ENCODE data around the gene SYT13.

SYT13 gene

GRCh38 chr11:45267052-45267451 lies 19.1 kb downstream of the SYT13 start:
- H3K4me3 ChIP-seq (ENCODE audit: severe bottlenecking) = no peak overlapping the region
- peaks cover 12% of the 10 kb centered on the region for H3K4me1 ChIP-seq (ENCODE audit: insufficient read depth, poor library complexity, severe bottlenecking)
- no peaks in the 10 kb centered on the region for H3K27me3 ChIP-seq (ENCODE audit: insufficient read depth, poor library complexity, severe bottlenecking)
- DNase-seq (ENCODE audit: low spot score) = no peak
- no peak overlapping the region for H3K27ac ChIP-seq (ENCODE audit: poor library complexity, severe bottlenecking)
- TF ChIP-seq CTCF (IDR thresholded peaks at IDR 0.05; ENCODE audit: poor library complexity, severe bottlenecking) = peak; percentile 18
- H3K9me3 ChIP-seq (ENCODE audit: severe bottlenecking) = no peaks in the 10 kb centered on the region
- H3K36me3 ChIP-seq (ENCODE audit: low read depth) = no peaks in the 10 kb centered on the region
- no peak for ATAC-seq (ENCODE audit: low read depth)

DNA sequence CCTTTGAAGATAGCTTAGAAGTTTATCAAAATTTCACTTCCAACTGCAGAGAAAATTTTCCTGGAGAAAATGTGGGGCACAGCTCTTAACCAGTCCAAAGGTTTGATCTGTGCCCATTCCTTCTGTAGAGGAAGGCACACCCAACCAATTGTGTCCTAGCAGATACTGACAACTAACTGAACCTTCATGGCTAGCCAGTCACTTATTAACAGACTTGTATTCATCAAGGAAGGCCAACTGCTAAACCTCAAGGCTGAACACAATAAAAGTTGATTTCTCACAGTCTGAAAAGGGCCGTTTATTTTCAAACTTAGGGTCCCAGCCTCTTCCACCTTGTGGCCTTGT lies 19.5 kb downstream of the SYT13 start:
- ATAC-seq (ENCODE audit: low read depth) (no peak), DNase-seq (ENCODE audit: low spot score) (no peak)
- peaks cover 12% of the 10 kb centered on the region for H3K4me1 ChIP-seq (ENCODE audit: insufficient read depth, poor library complexity, severe bottlenecking)
- no peaks in the 10 kb centered on the region for H3K36me3 ChIP-seq (ENCODE audit: low read depth)
- H3K4me3 ChIP-seq (ENCODE audit: severe bottlenecking) = no peak overlapping the region
- no peaks in the 10 kb centered on the region for H3K27me3 ChIP-seq (ENCODE audit: insufficient read depth, poor library complexity, severe bottlenecking)
- H3K9me3 ChIP-seq (ENCODE audit: severe bottlenecking) = no peaks in the 10 kb centered on the region
- no peak for TF ChIP-seq CTCF (IDR thresholded peaks at IDR 0.05; ENCODE audit: poor library complexity, severe bottlenecking)
- no peak overlapping the region for H3K27ac ChIP-seq (ENCODE audit: poor library complexity, severe bottlenecking)

DNA sequence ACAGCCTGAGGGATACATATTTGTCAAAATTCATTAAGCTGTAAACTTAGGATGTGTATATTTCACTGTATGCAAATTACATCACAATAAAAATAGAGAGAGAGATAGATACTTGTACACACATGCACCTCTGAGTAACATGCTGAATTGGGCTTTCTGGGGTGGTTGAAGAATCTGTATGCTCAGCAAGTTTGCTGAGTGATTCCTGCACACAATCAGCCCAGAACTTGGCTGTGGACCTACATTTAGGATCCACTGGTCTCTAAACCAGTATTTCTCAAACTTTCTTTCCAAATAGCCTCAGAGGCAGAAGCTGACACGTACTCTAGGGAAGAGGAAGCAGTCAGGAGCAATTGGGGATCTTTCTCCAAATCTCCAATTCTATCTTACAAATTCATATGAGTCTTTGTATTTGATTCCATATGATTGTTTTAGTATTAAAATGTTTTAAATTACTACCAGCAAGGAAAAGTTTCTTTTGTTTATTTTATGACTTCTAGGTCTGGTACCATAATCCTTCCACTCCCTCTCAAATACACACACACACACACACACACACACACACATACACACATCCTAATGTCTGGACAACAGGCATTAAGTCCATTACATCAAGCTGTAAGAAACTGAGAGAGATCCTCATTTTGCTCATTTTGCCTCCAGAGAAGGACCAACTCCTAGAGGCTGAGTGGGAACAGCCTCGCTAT lies 20.0 kb downstream of the SYT13 start:
- Histone ChIP-seq H3K9me3 (ENCODE audit: severe bottlenecking) (no peaks in the 10 kb centered on the region), H3K36me3 (ENCODE audit: low read depth) (no peaks in the 10 kb centered on the region), H3K4me1 (ENCODE audit: insufficient read depth, poor library complexity, severe bottlenecking) (peaks cover 12% of the 10 kb centered on the region), H3K4me3 (ENCODE audit: severe bottlenecking) (no peak overlapping the region), H3K27me3 (ENCODE audit: insufficient read depth, poor library complexity, severe bottlenecking) (no peaks in the 10 kb centered on the region), H3K27ac (ENCODE audit: poor library complexity, severe bottlenecking) (no peak overlapping the region)
- no peak for TF ChIP-seq CTCF (IDR thresholded peaks at IDR 0.05; ENCODE audit: poor library complexity, severe bottlenecking)
- no peak for ATAC-seq (ENCODE audit: low read depth)
- no peak for DNase-seq (ENCODE audit: low spot score)

GRCh38 chr11:45264839-45265515 lies 21.2 kb downstream of the SYT13 start:
- Histone ChIP-seq H3K36me3 (ENCODE audit: low read depth) (no peaks in the 10 kb centered on the region), H3K27ac (ENCODE audit: poor library complexity, severe bottlenecking) (peak overlapping the region; percentile 21), H3K27me3 (ENCODE audit: insufficient read depth, poor library complexity, severe bottlenecking) (no peaks in the 10 kb centered on the region), H3K4me1 (ENCODE audit: insufficient read depth, poor library complexity, severe bottlenecking) (peaks cover 12% of the 10 kb centered on the region), H3K4me3 (ENCODE audit: severe bottlenecking) (no peak overlapping the region), H3K9me3 (ENCODE audit: severe bottlenecking) (no peaks in the 10 kb centered on the region)
- DNase-seq (ENCODE audit: low spot score) (no peak), ATAC-seq (ENCODE audit: low read depth) (peak; percentile 94)
- TF ChIP-seq CTCF (IDR thresholded peaks at IDR 0.05; ENCODE audit: poor library complexity, severe bottlenecking) = no peak

DNA sequence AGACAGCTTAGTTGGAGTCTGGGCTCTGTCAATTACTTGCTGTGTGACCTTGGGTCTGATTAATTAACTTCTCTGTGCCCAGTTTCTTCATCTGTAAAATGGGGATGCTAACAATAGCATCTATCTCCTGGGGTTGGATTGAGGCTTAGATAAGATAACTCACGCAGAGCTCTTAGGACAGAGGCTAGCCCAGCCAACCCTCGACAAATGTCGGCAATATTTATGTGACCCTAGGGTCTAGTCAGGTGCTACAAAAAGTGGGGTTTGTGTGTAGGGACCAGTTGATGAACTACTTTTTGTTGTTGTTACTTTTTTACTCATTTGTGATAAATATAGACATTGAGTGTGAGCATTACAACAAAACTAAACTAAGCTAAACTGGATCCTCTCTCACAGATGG lies 22.4 kb downstream of the SYT13 start:
- no peaks in the 10 kb centered on the region for H3K9me3 ChIP-seq (ENCODE audit: severe bottlenecking)
- H3K4me1 ChIP-seq (ENCODE audit: insufficient read depth, poor library complexity, severe bottlenecking) = peaks cover 12% of the 10 kb centered on the region
- H3K27ac ChIP-seq (ENCODE audit: poor library complexity, severe bottlenecking) = no peak overlapping the region
- H3K27me3 ChIP-seq (ENCODE audit: insufficient read depth, poor library complexity, severe bottlenecking) = no peaks in the 10 kb centered on the region
- TF ChIP-seq CTCF (IDR thresholded peaks at IDR 0.05; ENCODE audit: poor library complexity, severe bottlenecking) = no peak
- no peak for ATAC-seq (ENCODE audit: low read depth)
- DNase-seq (ENCODE audit: low spot score) = no peak
- H3K4me3 ChIP-seq (ENCODE audit: severe bottlenecking) = no peak overlapping the region
- H3K36me3 ChIP-seq (ENCODE audit: low read depth) = no peaks in the 10 kb centered on the region

All from RWPE2 (cell line).